ENCODE results near the gene SYNGR2.

Gene SYNGR2

DNA sequence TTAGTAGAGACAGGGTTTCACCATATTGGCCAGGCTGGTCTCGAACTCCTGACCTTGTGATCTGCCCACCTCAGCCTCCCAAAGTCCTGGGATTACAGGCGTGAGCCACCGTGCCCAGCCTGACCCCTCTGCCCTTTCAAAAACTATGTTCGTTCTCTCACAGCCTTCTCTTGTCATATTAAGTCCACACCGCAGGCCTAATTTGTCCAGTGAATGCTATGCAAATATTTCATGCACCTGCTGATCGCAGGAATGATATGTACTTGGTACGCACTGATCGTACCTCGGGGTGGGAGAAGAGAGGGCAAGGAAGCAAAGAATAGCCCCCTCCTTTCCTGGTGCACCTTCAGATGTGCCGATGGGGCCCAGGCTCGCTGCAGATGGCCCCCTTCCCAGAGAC, 42.7 kb downstream of the SYNGR2 start (continued):
- TF ChIP-seq, protein P1, sequence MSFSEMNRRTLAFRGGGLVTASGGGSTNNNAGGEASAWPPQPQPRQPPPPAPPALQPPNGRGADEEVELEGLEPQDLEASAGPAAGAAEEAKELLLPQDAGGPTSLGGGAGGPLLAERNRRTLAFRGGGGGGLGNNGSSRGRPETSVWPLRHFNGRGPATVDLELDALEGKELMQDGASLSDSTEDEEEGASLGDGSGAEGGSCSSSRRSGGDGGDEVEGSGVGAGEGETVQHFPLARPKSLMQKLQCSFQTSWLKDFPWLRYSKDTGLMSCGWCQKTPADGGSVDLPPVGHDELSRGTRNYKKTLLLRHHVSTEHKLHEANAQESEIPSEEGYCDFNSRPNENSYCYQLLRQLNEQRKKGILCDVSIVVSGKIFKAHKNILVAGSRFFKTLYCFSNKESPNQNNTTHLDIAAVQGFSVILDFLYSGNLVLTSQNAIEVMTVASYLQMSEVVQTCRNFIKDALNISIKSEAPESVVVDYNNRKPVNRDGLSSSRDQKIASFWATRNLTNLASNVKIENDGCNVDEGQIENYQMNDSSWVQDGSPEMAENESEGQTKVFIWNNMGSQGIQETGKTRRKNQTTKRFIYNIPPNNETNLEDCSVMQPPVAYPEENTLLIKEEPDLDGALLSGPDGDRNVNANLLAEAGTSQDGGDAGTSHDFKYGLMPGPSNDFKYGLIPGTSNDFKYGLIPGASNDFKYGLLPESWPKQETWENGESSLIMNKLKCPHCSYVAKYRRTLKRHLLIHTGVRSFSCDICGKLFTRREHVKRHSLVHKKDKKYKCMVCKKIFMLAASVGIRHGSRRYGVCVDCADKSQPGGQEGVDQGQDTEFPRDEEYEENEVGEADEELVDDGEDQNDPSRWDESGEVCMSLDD (tag by site-specific recombination; IDR thresholded peaks at IDR 0.05) = no peak
- TF ChIP-seq ZNF843 (tag by site-specific recombination; IDR thresholded peaks at IDR 0.05) (no peak), ZNF629 (tag by site-specific recombination; IDR thresholded peaks at IDR 0.05) (no peak), ZNF311 (tag by site-specific recombination; IDR thresholded peaks at IDR 0.05; ENCODE audit: borderline replicate concordance) (no peak)

DNA sequence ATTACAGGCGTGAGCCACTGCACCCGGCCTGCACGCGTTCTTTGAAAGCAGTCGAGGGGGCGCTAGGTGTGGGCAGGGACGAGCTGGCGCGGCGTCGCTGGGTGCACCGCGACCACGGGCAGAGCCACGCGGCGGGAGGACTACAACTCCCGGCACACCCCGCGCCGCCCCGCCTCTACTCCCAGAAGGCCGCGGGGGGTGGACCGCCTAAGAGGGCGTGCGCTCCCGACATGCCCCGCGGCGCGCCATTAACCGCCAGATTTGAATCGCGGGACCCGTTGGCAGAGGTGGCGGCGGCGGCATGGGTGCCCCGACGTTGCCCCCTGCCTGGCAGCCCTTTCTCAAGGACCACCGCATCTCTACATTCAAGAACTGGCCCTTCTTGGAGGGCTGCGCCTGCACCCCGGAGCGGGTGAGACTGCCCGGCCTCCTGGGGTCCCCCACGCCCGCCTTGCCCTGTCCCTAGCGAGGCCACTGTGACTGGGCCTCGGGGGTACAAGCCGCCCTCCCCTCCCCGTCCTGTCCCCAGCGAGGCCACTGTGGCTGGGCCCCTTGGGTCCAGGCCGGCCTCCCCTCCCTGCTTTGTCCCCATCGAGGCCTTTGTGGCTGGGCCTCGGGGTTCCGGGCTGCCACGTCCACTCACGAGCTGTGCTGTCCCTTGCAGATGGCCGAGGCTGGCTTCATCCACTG, 45.8 kb downstream of the SYNGR2 start, which contains the start of gene BIRC5:
Gene BIRC5, plus strand, starts transcription at position 238 of the 690 bp plus-strand sequence. Its CDS starts 64 bp downstream, at position 302.
- Histone ChIP-seq H3K36me3 (ENCODE audit: control insufficient read depth in 2 of 2, insufficient read depth in 1 of 2, low read length in 2 of 2) (peaks cover 27 to 41% of the 10 kb centered on the region in 2 experiments; a peak in 2 of 3 replicates), H3K4me1 (ENCODE audit: control insufficient read depth, insufficient read depth, low read length) (peaks cover 8% of the 10 kb centered on the region), H3K27ac (ENCODE audit: extremely low read depth, low read depth, low read length) (peak within 1 kb of the TSS; percentile 91), H3K4me3 (ENCODE audit: low read depth, low read length) (peak within 1 kb of the TSS; percentile 94), H3K9me3 (ENCODE audit: control insufficient read depth, insufficient read depth, low read depth, low read length) (no peaks in the 10 kb centered on the region)
- CTCF ChIA-PET = interaction anchor here (0.7 to 4.3 kb wide), 4 partner anchors 37 to 1531 kb away, joined by 3 to 18 read pairs (median 4); no protein-coding TSS in a partner anchor
- POLR2A ChIA-PET = interaction anchor here (0.6 to 3.7 kb wide), 8 partner anchors 9 to 1062 kb away, joined by 3 to 15 read pairs (median 5); partner anchors contain the start of genes AFMID, TK1 and TNRC6C
- TF ChIP-seq ZSCAN30 (tag by site-specific recombination; IDR thresholded peaks at IDR 0.05) = 0 out of 2 replicates have a peak, but pooled peaks have one; percentile 81
- TF ChIP-seq ZNF223 (tag by site-specific recombination; IDR thresholded peaks at IDR 0.05) = no peak
- TF ChIP-seq ZNF266 (tag by site-specific recombination; IDR thresholded peaks at IDR 0.05; ENCODE audit: low read depth) = no peak
- peak; percentile 92; the same call in 1 of the 2 replicates for TF ChIP-seq ZNF391 (tag by site-specific recombination; IDR thresholded peaks at IDR 0.05; ENCODE audit: borderline replicate concordance, low read depth)
- TF ChIP-seq, protein P2, sequence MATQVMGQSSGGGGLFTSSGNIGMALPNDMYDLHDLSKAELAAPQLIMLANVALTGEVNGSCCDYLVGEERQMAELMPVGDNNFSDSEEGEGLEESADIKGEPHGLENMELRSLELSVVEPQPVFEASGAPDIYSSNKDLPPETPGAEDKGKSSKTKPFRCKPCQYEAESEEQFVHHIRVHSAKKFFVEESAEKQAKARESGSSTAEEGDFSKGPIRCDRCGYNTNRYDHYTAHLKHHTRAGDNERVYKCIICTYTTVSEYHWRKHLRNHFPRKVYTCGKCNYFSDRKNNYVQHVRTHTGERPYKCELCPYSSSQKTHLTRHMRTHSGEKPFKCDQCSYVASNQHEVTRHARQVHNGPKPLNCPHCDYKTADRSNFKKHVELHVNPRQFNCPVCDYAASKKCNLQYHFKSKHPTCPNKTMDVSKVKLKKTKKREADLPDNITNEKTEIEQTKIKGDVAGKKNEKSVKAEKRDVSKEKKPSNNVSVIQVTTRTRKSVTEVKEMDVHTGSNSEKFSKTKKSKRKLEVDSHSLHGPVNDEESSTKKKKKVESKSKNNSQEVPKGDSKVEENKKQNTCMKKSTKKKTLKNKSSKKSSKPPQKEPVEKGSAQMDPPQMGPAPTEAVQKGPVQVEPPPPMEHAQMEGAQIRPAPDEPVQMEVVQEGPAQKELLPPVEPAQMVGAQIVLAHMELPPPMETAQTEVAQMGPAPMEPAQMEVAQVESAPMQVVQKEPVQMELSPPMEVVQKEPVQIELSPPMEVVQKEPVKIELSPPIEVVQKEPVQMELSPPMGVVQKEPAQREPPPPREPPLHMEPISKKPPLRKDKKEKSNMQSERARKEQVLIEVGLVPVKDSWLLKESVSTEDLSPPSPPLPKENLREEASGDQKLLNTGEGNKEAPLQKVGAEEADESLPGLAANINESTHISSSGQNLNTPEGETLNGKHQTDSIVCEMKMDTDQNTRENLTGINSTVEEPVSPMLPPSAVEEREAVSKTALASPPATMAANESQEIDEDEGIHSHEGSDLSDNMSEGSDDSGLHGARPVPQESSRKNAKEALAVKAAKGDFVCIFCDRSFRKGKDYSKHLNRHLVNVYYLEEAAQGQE (tag by site-specific recombination; IDR thresholded peaks at IDR 0.05) = no peak
- peak; percentile 97 for TF ChIP-seq KLF7 (tag by site-specific recombination; IDR thresholded peaks at IDR 0.05; ENCODE audit: borderline replicate concordance)
- TF ChIP-seq, protein P3, sequence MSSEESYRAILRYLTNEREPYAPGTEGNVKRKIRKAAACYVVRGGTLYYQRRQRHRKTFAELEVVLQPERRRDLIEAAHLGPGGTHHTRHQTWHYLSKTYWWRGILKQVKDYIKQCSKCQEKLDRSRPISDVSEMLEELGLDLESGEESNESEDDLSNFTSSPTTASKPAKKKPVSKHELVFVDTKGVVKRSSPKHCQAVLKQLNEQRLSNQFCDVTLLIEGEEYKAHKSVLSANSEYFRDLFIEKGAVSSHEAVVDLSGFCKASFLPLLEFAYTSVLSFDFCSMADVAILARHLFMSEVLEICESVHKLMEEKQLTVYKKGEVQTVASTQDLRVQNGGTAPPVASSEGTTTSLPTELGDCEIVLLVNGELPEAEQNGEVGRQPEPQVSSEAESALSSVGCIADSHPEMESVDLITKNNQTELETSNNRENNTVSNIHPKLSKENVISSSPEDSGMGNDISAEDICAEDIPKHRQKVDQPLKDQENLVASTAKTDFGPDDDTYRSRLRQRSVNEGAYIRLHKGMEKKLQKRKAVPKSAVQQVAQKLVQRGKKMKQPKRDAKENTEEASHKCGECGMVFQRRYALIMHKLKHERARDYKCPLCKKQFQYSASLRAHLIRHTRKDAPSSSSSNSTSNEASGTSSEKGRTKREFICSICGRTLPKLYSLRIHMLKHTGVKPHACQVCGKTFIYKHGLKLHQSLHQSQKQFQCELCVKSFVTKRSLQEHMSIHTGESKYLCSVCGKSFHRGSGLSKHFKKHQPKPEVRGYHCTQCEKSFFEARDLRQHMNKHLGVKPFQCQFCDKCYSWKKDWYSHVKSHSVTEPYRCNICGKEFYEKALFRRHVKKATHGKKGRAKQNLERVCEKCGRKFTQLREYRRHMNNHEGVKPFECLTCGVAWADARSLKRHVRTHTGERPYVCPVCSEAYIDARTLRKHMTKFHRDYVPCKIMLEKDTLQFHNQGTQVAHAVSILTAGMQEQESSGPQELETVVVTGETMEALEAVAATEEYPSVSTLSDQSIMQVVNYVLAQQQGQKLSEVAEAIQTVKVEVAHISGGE (tag by site-specific recombination; conservative IDR thresholded peaks at IDR 0.05; ENCODE audit: low read depth) = no peak; the same call in 1 of the 2 replicates
- TF ChIP-seq, protein P4, sequence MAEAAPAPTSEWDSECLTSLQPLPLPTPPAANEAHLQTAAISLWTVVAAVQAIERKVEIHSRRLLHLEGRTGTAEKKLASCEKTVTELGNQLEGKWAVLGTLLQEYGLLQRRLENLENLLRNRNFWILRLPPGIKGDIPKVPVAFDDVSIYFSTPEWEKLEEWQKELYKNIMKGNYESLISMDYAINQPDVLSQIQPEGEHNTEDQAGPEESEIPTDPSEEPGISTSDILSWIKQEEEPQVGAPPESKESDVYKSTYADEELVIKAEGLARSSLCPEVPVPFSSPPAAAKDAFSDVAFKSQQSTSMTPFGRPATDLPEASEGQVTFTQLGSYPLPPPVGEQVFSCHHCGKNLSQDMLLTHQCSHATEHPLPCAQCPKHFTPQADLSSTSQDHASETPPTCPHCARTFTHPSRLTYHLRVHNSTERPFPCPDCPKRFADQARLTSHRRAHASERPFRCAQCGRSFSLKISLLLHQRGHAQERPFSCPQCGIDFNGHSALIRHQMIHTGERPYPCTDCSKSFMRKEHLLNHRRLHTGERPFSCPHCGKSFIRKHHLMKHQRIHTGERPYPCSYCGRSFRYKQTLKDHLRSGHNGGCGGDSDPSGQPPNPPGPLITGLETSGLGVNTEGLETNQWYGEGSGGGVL (tag by site-specific recombination; IDR thresholded peaks at IDR 0.05) = peak; percentile 52; the same call in 1 of the 2 replicates
- no peak for TF ChIP-seq ZNF121 (tag by site-specific recombination; IDR thresholded peaks at IDR 0.05)
- TF ChIP-seq KLF16 (tag by site-specific recombination; IDR thresholded peaks at IDR 0.05) = peak; percentile 98
- TF ChIP-seq ZNF155 (tag by site-specific recombination; IDR thresholded peaks at IDR 0.05) = no peak
- TF ChIP-seq OSR2 (tag by site-specific recombination; IDR thresholded peaks at IDR 0.05) = no peak
- peak; percentile 59; the same call in 1 of the 2 replicates for TF ChIP-seq ZBTB8A (tag by site-specific recombination; IDR thresholded peaks at IDR 0.05)
- TF ChIP-seq HOXA7 (CRISPR knock-in tag; IDR thresholded peaks at IDR 0.05; ENCODE audit: borderline replicate concordance) = no peak
- no peak for TF ChIP-seq ZNF37A (tag by site-specific recombination; IDR thresholded peaks at IDR 0.05)
- no peak for TF ChIP-seq ZNF664 (tag by site-specific recombination; IDR thresholded peaks at IDR 0.05)
- no peak for TF ChIP-seq ZNF621 (tag by site-specific recombination; IDR thresholded peaks at IDR 0.05)
- no peak for TF ChIP-seq ZNF157 (tag by site-specific recombination; IDR thresholded peaks at IDR 0.05)
- TF ChIP-seq ZNF10 (tag by site-specific recombination; IDR thresholded peaks at IDR 0.05) = no peak

All from HEK293 (cell line).